GM10248 (cell line): ENCODE data around the gene TRPC3.

Source experiments
- CTCF ChIA-PET: fragments of 300-600 bp; sonication (Branson Sonifier 250); formaldehyde crosslinking; extraction: SDS; loops from one replicate; lab custom pipeline; 2021; ENCODE audit warnings: antibody characterized with exemption; lab: Yijun Ruan, JAX
- POLR2A ChIA-PET: fragments of 350-650 bp; sonication (Branson Sonifier 250); formaldehyde crosslinking; extraction: SDS; loops from one replicate; lab custom pipeline; 2020; ENCODE audit warnings: antibody characterized with exemption; lab: Yijun Ruan, JAX
- DNase-seq: peaks from one replicate; pipeline ENCODE4 v3.0.0; 2012; ENCODE audit errors: extremely low spot score
- CTCF ChIP-seq: IDR thresholded peaks from 2 replicates; pipeline ENCODE4 v1.5.1; 2012; ENCODE audit warnings: mild to moderate bottlenecking, low read depth; ENCODE audit errors: extremely low read depth, missing control alignments, control extremely low read depth

TRPC3 gene

GRCh38 chr4:121875652-121876051 lies 76.2 kb downstream of the TRPC3 start:
- POLR2A ChIA-PET = no interaction called here

GRCh38 chr4:121873604-121874003 lies 78.3 kb downstream of the TRPC3 start:
- no peak for DNase-seq
- CTCF ChIA-PET = no interaction called here

More at GRCh38 chr4:121875652-121876051, 76.2 kb downstream of the TRPC3 start:
- CTCF ChIA-PET = interaction anchor here (1.5 to 4.3 kb wide), 2 partner anchors 20 to 25 kb away, joined by 3 to 17 read pairs; no protein-coding TSS in a partner anchor
- DNase-seq = no peak
- TF ChIP-seq CTCF = no peak

GRCh38 chr4:121869841-121870822 lies 81.7 kb downstream of the TRPC3 start, which contains the start of gene BBS7:
BBS7 (minus strand) TSS chr4:121870474; CDS start chr4:121870313, 161 bp downstream.
- ChIA-PET CTCF (interaction anchor here (0.9 to 2.2 kb wide), 7 partner anchors 9 to 93 kb away, joined by 3 to 8 read pairs (median 4); no protein-coding TSS in a partner anchor), POLR2A (no interaction called here)
- peak; percentile 96 for DNase-seq
- no peak for TF ChIP-seq CTCF

More at GRCh38 chr4:121873604-121874003, 78.3 kb downstream of the TRPC3 start:
- TF ChIP-seq CTCF = no peak
- POLR2A ChIA-PET = no interaction called here

GRCh38 chr4:121863799-121864198 lies 88.1 kb downstream of the TRPC3 start:
- ChIA-PET POLR2A (no interaction called here), CTCF (no interaction called here)
- no peak for TF ChIP-seq CTCF
- no peak for DNase-seq

- no peak for DNase-seq
- no peak for TF ChIP-seq CTCF
- CTCF ChIA-PET = no interaction called here
- POLR2A ChIA-PET = no interaction called here
Measured at GRCh38 chr4:121861426-121861825, 90.4 kb downstream of the TRPC3 start.

- ChIA-PET POLR2A (no interaction called here), CTCF (interaction anchor here (1.7 kb wide), 1 partner anchor 10 kb away, joined by 6 read pairs; the partner anchor contains the start of gene BBS7)
- no peak for TF ChIP-seq CTCF
- no peak for DNase-seq
Measured at GRCh38 chr4:121860121-121860520, 91.7 kb downstream of the TRPC3 start.
